Right forelimb (tissue), 1 donor: ENCODE measurements around the gene CCDC172.
"Not testable (repeated sequence)": the region's sequence is repeated elsewhere in the genome, so short reads cannot be mapped to it uniquely, and the experiment has no call there.

ENCODE experiments used
- DNase-seq: peaks from one replicate; pipeline ENCODE4 v3.0.0-alpha.2; 2018

Gene CCDC172

DNA sequence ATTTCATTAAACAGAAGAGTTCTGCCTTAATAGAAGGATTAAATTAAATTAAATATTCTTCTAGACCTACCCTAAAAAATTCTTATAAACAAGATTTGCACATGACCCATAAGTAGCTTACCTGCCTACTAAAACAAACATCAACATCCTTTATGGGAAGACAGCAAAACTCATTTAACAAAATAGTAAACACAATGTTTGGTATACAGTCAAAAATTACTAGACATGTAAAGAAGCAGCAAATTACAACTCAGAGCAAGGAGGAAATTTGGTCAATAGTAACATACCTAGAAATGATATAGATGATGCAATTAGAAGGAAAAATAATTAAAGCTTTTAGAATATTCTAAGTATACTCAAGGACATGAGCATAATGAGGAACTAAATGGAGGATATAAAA lies 27.9 kb downstream of the CCDC172 start:
- DNase-seq: no peak

DNA sequence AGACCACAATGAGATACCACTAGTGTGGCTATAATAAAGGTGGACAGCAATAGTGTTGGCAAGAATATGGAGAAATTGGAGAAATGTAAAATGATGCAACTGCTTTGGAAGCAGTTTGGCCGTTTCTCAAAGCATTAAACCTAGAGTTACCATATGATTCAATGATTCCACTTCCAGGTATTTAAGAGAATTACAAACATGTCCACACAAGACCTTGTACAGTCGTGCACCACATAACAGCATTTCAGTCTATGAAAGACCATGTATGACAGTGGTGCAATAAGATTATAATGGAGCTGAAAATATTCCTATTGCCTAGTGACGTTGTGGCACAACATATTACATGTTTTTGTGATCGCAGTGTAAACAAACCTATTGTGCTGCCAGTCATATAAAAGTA lies 29.6 kb downstream of the CCDC172 start:
- DNase-seq: no peak

DNA sequence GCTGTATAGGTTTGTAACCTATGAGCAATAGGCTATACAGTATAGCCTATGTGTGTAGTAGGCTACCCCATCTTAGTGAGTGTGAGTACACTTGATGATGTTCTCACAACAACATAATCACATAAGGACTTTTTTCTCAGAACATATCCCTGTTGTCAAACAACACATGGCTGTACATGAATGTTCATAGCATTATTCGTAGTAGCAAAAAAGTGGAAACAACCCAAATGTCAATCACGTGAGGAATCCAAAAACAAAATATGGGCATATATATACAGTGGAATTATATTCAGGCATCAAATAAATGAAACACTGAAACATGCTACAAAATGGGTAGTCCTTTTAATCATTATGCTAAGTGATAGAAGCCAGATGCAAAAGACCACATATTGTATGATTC lies 31.1 kb downstream of the CCDC172 start:
- DNase-seq: no peak

GRCh38 chr10:116356833-116357232 lies 32.6 kb downstream of the CCDC172 start:
- DNase-seq: no peak

GRCh38 chr10:116364868-116365267 lies 40.6 kb downstream of the CCDC172 start:
- no peak for DNase-seq

DNA sequence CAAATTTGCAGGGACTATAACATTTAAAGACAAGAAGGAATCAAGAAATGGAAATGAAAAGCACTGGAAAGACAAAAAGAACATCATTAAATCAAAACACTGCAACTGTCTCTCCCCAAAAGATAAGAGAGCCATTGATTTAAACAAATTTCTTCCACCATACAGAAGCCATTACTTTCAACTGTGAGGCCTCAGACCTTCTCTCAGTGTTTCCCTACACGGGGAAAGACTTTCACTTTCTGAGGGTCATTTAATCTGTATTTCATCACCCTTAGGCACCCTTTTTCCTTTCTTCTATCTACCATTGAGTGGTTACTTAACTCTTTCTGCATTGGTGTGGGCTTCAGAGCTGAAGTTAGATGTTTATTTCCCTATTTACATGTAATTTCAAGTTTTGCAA lies 47.5 kb downstream of the CCDC172 start:
- DNase-seq: no peak

DNA sequence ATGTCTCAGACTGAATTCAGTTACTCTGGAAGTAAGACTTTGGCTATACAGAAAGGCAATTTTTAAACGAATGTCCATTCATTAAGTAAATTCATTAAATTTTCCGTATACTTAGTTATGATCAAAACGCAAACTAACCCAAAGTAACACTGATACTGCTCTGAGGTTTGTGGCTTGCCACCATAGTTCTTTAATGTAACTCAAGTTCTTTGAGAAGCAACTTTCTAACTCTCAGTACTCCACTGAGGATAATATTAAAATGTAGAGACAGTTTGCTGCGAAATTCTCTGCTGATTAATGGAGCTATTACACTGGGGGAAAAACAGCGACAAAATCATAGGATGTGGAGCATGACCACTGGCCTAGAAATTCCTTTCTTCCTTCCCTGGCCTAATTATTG lies 58.0 kb downstream of the CCDC172 start:
- DNase-seq: no peak

DNA sequence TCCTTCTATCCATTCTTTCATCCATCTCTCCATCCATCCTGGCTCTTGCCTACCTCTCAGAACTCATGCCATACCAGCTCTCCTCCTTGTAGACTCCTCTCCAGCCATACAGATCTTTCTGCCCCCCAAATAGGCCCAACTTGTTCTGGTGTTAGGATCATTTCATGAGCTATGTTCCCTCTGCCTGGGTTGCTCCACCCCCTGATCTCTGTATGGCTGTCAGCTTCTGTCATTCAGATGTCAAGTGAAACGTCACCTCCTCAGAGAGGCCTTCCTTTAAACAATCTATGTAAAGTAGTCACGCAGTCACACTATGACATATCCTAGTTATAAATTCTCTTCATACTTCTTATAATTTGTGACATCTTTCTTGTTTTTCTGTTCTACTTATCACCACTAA lies 61.1 kb downstream of the CCDC172 start:
- DNase-seq: no peak

- no peak for DNase-seq
These were observed 62.0 kb downstream of the CCDC172 start for GRCh38 chr10:116385994-116386809.

DNA sequence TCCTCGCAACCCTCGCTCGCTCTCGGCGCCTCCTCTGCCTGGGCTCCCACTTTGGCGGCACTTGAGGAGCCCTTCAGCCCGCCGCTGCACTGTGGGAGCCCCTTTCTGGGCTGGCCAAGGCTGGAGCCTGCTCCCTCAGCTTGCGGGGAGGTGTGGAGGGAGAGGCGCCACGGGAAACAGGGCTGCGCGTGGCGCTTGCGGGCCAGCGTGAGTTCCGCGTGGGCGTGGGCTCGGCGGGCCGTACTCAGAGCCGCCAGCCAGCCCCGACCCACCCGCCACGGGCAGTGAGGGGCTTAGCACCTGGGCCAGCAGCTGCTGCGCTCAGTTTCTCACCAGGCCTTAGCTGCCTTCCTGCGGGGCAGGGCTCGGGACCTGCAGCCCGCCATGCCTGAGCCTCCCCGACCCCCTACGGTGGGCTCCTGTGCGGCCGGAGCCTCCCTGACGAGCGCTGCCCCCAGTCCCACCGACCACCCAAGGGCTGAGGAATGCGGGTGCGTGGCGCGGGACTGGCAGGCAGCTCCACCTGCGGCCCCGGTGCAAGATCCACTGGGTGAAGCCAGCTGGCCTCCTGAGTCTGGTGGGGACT lies 69.1 kb downstream of the CCDC172 start:
- DNase-seq: not testable (repeated sequence)

GRCh38 chr10:116395223-116395985 lies 71.2 kb downstream of the CCDC172 start:
- DNase-seq: no peak

DNA sequence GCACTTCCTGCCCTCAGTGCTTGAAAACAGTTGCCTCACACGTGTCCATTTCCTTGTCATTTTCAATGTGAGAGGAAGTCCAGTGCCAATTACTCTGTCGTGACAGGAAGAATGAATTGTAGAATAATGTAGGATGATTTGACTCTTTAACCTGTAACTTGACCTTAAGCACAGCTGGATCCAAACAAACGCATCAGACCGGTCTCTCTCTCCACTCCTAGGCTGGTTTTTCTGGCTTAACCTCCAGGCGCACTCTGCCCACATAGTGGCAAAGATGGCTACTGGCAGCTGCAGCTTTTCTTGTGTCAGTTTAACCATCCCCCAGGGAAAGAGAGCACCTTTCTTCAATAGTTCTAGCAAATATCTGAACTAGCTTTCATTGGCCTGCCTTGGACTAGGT lies 74.0 kb downstream of the CCDC172 start:
- no peak for DNase-seq

DNA sequence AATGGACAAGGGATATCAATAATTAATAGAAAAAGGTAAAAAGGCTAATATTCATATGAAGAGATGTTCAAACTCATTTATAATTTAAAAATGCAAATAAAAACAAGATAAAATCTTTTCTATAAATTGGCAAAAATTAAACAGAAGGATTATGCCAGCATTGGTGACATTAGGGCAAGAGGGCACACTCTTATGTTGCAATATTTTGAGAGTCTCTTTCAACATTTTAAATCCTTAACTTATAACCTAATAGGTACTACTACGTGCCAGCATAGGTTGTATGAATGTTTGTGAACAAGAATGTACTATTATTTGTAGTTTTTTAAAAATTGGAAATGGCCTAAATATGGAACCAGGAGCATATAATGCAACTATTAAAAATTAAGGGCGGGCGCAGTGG lies 78.6 kb downstream of the CCDC172 start:
- DNase-seq: no peak

GRCh38 chr10:116403740-116404250 lies 79.5 kb downstream of the CCDC172 start:
- DNase-seq: no peak

- no peak for DNase-seq
These were observed 84.5 kb downstream of the CCDC172 start for GRCh38 chr10:116408719-116409118.

DNA sequence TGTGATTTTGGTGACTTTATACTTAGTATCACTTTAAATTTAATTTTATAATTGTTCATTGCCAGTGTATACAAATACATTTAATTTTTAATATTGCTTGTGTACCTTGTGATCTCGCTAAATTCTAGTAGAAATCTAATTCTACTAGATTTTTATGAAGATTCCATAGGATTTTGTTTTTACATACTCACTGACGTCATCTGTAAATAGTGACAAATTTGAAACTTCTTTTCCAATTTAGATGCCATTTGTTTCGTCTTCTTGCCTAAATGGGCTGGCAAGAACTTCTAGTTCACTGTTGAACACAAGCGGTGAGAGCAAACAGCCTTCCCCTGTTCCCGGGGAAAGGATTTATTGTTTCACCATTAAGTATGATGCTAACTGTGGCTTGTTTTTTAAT lies 86.1 kb downstream of the CCDC172 start:
- no peak for DNase-seq

DNA sequence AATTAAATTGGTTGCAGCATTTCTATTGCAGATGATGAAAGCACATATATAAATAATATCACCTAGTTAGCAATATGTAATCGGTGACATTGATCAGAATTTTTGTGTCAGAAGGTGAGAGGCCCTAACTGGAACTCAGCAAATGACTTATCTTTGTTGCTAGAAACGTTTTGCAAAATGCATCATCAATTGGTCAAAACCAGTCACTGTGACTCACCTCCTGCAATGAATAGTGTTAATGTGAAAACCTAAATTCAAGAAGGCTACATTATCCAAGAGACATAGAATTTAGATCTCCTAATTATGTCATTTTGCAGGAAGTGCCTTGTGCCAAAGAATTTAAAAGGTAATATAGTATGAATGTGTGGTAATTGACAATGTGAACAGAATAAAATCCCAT lies 93.6 kb downstream of the CCDC172 start:
- no peak for DNase-seq

- no peak for DNase-seq
These were observed 94.1 kb downstream of the CCDC172 start for GRCh38 chr10:116418389-116418788.

DNA sequence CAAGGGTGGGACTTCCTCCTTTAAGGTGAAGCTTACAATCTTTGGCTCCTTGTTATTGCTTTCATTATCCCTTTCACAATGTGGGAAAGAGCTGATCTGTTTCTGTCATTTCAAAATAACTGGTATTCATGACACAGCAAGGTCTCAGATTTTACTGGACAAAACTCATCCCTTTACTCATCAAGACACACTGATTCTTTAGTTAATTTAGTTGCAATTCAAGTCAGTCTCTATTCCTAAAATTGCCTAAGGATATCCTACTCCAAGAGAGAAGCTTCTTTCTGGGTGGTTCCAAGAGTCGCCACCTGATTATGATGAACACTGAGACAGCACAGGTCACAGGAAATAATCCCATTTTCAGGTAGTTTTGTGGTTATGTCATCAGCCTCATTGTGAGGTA lies 97.6 kb downstream of the CCDC172 start:
- no peak for DNase-seq

GRCh38 chr10:116427671-116428070 lies 103.4 kb downstream of the CCDC172 start, which contains the start of gene PNLIPRP3:
TSS of gene PNLIPRP3 (plus strand) at chr10:116427847. CDS start at chr10:116428013, 166 bp downstream.
- DNase-seq: no peak

- no peak for DNase-seq
These were observed 105.2 kb downstream of the CCDC172 start for GRCh38 chr10:116429288-116429977.
